ENCODE measurements around the gene TTC8.

Gene TTC8

DNA sequence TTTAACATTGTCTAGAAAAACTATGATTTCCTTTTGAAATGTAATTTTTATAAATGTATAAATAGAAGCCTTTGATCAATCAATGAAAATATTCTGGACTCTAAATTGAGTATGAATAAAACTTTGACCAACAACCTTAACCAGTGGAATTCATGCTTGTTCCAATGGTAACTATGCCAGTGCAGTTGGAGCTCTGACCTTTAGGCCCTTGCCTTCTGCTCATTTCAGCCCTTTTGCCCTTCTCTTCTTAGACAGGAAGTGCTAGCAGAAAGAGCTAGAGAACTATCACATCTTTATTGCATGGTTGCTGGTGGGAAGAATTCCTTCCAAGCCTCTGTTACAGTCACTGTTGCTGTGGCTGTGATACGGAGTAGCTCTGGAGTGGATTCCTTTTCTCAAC is 39.7 kb downstream of the TTC8 start:
- Histone ChIP-seq H3K27me3 (ENCODE audit: control insufficient read depth, insufficient read depth, low read length) (no peaks in the 10 kb centered on the region), H3K9ac (ENCODE audit: low read depth, low read length) (no peak overlapping the region), H3K36me3 (ENCODE audit: control insufficient read depth, insufficient read depth, low read length) (no peaks in the 10 kb centered on the region), H3K4me1 (ENCODE audit: control insufficient read depth, insufficient read depth, low read length) (no peaks in the 10 kb centered on the region), H3K27ac (ENCODE audit: low read depth, low read length) (no peak overlapping the region), H3K9me3 (ENCODE audit: control insufficient read depth, insufficient read depth, low read length) (no peaks in the 10 kb centered on the region), H3K4me3 (ENCODE audit: low read depth, low read length) (no peak overlapping the region)

DNA sequence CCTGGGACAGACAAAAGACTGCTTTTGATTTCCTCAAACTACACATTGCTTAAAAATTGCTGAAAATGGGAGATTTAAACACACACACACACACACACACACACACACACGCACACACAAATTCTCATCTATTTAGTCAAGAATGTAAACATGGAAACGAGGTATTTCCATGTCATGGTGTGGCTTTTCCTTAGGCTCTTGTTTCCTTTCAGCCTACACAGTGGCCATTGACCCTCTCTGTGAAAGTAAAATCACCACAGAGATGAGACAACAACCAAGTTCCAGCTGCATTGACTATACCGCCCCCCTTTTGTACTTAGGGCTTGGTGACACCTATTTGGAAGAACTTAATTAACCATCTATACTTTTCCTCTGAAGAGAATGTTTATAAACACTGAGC is 41.9 kb downstream of the TTC8 start:
- no peak overlapping the region for H3K27ac ChIP-seq (ENCODE audit: low read depth, low read length)
- H3K4me1 ChIP-seq (ENCODE audit: control insufficient read depth, insufficient read depth, low read length) = no peaks in the 10 kb centered on the region
- H3K4me3 ChIP-seq (ENCODE audit: low read depth, low read length) = no peak overlapping the region
- H3K36me3 ChIP-seq (ENCODE audit: control insufficient read depth, insufficient read depth, low read length) = peaks cover 6% of the 10 kb centered on the region; the same call in 1 of the 2 replicates
- no peaks in the 10 kb centered on the region for H3K27me3 ChIP-seq (ENCODE audit: control insufficient read depth, insufficient read depth, low read length)
- H3K9ac ChIP-seq (ENCODE audit: low read depth, low read length) = no peak overlapping the region
- no peaks in the 10 kb centered on the region for H3K9me3 ChIP-seq (ENCODE audit: control insufficient read depth, insufficient read depth, low read length)

DNA sequence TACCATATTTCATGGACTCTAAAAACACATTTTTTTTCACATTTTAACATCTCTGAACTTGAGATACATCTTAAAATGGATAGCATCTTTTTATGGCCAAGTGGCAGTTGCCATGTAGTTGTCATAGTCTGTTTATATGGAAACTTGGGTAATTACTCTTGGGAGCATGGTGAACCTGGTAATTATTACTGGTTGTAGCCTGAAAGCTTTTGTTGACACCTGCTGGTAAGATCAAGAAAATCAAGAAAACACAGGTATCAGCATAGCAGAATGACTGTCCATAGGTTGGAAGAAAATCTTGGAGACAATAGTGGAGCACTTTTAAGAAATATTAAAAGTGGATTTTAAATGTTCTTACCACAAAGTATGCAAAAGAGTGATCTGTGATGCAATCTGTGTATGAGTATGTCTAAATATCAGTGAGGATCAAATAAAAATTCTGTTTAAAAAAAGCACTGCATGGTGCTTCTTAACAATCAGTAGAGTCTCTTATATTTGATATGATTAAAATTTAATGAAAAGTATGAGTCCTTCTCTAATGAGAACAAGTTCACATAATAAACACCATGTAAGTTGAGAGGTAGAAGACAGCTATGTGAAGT is 44.2 kb downstream of the TTC8 start:
- no peaks in the 10 kb centered on the region for H3K27me3 ChIP-seq (ENCODE audit: control insufficient read depth, insufficient read depth, low read length)
- H3K9ac ChIP-seq (ENCODE audit: low read depth, low read length) = no peak overlapping the region
- no peak overlapping the region for H3K4me3 ChIP-seq (ENCODE audit: low read depth, low read length)
- peaks cover 18% of the 10 kb centered on the region for H3K36me3 ChIP-seq (ENCODE audit: control insufficient read depth, insufficient read depth, low read length)
- H3K9me3 ChIP-seq (ENCODE audit: control insufficient read depth, insufficient read depth, low read length) = no peaks in the 10 kb centered on the region
- no peaks in the 10 kb centered on the region for H3K4me1 ChIP-seq (ENCODE audit: control insufficient read depth, insufficient read depth, low read length)
- no peak overlapping the region for H3K27ac ChIP-seq (ENCODE audit: low read depth, low read length)

DNA sequence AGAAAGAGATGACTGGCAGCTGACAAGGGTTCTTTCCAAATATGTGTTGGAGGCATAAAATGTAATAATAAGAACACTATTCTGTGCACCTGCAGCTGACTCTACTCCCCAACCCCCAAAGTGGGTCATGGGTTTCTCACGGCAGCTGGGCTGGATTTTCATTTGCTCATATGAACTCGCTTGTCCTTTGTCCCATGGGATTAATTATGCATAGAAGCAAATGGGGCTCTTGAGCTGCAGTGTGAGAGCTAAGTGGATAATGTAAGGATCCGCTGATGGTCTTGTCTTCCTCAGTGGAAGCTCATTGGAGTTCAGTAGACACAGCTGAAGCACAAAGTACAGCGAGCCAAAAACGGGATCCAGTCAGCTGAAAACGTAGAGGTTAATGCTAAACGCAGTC is 46.3 kb downstream of the TTC8 start:
- H3K9me3 ChIP-seq (ENCODE audit: control insufficient read depth, insufficient read depth, low read length) = no peaks in the 10 kb centered on the region

DNA sequence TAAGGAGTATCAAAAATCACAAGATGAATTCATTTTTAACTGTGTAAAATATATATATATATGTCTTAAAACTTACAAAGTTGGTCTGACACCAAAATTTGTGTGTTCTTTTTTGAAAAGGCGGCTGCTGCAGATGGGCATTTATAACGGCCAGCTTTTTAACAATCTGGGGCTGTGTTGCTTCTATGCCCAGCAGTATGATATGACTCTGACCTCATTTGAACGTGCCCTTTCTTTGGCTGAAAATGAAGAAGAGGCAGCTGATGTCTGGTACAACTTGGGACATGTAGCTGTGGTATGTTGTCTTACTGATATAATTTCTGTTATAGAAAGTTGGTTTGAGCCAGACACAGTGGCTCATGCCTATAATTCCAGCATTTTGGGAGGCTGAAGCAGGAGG is 47.0 kb downstream of the TTC8 start:
- H3K4me1 ChIP-seq (ENCODE audit: control insufficient read depth, insufficient read depth, low read length) = no peaks in the 10 kb centered on the region
- H3K27ac ChIP-seq (ENCODE audit: low read depth, low read length) = no peak overlapping the region
- no peak overlapping the region for H3K4me3 ChIP-seq (ENCODE audit: low read depth, low read length)
- no peak overlapping the region for H3K9ac ChIP-seq (ENCODE audit: low read depth, low read length)
- H3K27me3 ChIP-seq (ENCODE audit: control insufficient read depth, insufficient read depth, low read length) = no peaks in the 10 kb centered on the region
- H3K36me3 ChIP-seq (ENCODE audit: control insufficient read depth, insufficient read depth, low read length) = peaks cover 18% of the 10 kb centered on the region
- H3K9me3 ChIP-seq (ENCODE audit: control insufficient read depth, insufficient read depth, low read length) = no peaks in the 10 kb centered on the region

More for the DNA sequence above, 46.3 kb downstream of the TTC8 start:
- Histone ChIP-seq H3K4me3 (ENCODE audit: low read depth, low read length) (no peak overlapping the region), H3K36me3 (ENCODE audit: control insufficient read depth, insufficient read depth, low read length) (peaks cover 18% of the 10 kb centered on the region), H3K9ac (ENCODE audit: low read depth, low read length) (no peak overlapping the region), H3K4me1 (ENCODE audit: control insufficient read depth, insufficient read depth, low read length) (no peaks in the 10 kb centered on the region), H3K27me3 (ENCODE audit: control insufficient read depth, insufficient read depth, low read length) (no peaks in the 10 kb centered on the region), H3K27ac (ENCODE audit: low read depth, low read length) (no peak overlapping the region)

DNA sequence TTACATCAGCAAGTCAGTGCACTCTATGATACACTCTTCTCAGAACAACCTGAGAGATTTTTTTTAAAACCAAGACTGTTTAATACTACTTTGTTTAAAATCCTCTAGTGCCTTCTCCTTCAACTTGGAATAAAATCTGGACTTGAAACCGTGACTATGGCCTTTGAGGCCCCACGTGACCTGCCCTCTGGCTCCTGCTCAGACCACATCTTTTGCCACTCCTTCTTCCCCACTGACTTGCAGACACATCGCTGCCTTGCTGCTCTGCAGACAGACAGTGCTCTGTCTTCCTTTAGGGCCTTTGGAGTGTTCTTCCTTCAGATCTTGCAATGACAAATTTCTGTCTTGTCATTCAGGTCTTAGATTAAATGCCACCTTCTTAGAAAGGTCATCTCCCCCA is 48.5 kb downstream of the TTC8 start:
- Histone ChIP-seq H3K9me3 (ENCODE audit: control insufficient read depth, insufficient read depth, low read length) (no peaks in the 10 kb centered on the region), H3K27me3 (ENCODE audit: control insufficient read depth, insufficient read depth, low read length) (no peaks in the 10 kb centered on the region), H3K9ac (ENCODE audit: low read depth, low read length) (no peak overlapping the region)

DNA sequence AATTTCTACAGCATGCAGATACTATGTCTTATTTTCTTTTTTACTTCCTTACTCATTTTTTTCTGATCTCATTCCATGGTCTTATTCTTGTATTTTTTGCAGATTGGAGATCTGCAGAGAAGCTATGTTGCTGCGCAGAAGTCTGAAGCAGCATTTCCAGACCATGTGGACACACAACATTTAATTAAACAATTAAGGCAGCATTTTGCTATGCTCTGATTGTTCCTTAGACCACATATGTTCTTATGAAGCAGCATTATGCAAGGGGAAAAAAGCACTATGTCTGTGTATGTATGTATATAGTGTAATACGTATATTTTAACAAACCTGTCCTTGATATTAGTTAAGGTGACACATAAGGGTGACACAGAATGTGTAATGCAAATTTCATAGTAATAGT is 52.7 kb downstream of the TTC8 start:
- Histone ChIP-seq H3K27me3 (ENCODE audit: control insufficient read depth, insufficient read depth, low read length) (no peaks in the 10 kb centered on the region), H3K9me3 (ENCODE audit: control insufficient read depth, insufficient read depth, low read length) (no peaks in the 10 kb centered on the region), H3K9ac (ENCODE audit: low read depth, low read length) (no peak overlapping the region), H3K27ac (ENCODE audit: low read depth, low read length) (no peak overlapping the region), H3K4me3 (ENCODE audit: low read depth, low read length) (no peak overlapping the region), H3K4me1 (ENCODE audit: control insufficient read depth, insufficient read depth, low read length) (no peaks in the 10 kb centered on the region), H3K36me3 (ENCODE audit: control insufficient read depth, insufficient read depth, low read length) (peaks cover 12% of the 10 kb centered on the region)

More for the DNA sequence above, 48.5 kb downstream of the TTC8 start:
- Histone ChIP-seq H3K27ac (ENCODE audit: low read depth, low read length) (no peak overlapping the region), H3K4me3 (ENCODE audit: low read depth, low read length) (no peak overlapping the region), H3K4me1 (ENCODE audit: control insufficient read depth, insufficient read depth, low read length) (no peaks in the 10 kb centered on the region), H3K36me3 (ENCODE audit: control insufficient read depth, insufficient read depth, low read length) (peaks cover 23% of the 10 kb centered on the region)

DNA sequence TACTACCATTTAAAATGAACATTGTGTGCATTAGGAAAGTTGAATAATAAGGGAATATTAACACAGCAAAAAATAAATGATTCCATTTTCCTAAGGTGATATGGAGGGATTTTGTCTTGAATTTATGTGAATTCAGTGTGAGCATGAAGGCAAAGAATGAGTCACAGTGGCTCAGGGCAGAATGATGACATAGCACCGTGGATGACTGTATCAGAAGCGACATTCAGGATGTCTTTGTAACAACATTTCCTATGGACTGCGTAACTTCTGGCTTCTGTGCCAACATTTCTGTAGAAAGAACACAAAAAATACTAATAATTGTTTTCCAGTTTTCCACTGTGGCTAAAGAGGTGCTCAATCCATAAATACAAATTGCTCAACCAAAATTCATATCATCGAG is 54.6 kb downstream of the TTC8 start:
- Histone ChIP-seq H3K4me3 (ENCODE audit: low read depth, low read length) (no peak overlapping the region), H3K9me3 (ENCODE audit: control insufficient read depth, insufficient read depth, low read length) (no peaks in the 10 kb centered on the region), H3K27ac (ENCODE audit: low read depth, low read length) (no peak overlapping the region), H3K4me1 (ENCODE audit: control insufficient read depth, insufficient read depth, low read length) (no peaks in the 10 kb centered on the region), H3K36me3 (ENCODE audit: control insufficient read depth, insufficient read depth, low read length) (peaks cover 5% of the 10 kb centered on the region), H3K27me3 (ENCODE audit: control insufficient read depth, insufficient read depth, low read length) (no peaks in the 10 kb centered on the region), H3K9ac (ENCODE audit: low read depth, low read length) (no peak overlapping the region)

DNA sequence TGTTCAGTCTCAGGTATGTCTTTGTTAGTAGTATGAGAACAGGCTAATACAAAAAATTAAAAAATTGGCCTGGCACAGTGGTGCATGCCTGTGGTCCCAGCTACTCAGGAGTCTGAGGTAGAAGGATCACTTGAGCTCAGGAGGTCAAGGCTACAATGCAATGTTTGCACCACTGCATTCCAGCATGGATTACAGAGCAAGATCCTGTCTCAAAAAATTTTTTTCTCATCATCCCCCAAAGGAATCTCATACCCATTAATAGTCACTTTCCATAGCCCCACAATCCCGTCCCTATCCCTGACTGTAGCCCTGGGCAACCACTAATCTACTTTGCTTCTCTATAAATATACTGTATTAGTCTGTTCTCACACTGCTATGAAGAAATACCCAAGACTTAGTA is 57.8 kb downstream of the TTC8 start:
- no peak overlapping the region for H3K9ac ChIP-seq (ENCODE audit: low read depth, low read length)
- no peaks in the 10 kb centered on the region for H3K27me3 ChIP-seq (ENCODE audit: control insufficient read depth, insufficient read depth, low read length)
- H3K9me3 ChIP-seq (ENCODE audit: control insufficient read depth, insufficient read depth, low read length) = no peaks in the 10 kb centered on the region
- peaks cover 3% of the 10 kb centered on the region for H3K36me3 ChIP-seq (ENCODE audit: control insufficient read depth, insufficient read depth, low read length)
- no peaks in the 10 kb centered on the region for H3K4me1 ChIP-seq (ENCODE audit: control insufficient read depth, insufficient read depth, low read length)
- H3K4me3 ChIP-seq (ENCODE audit: low read depth, low read length) = no peak overlapping the region
- no peak overlapping the region for H3K27ac ChIP-seq (ENCODE audit: low read depth, low read length)

DNA sequence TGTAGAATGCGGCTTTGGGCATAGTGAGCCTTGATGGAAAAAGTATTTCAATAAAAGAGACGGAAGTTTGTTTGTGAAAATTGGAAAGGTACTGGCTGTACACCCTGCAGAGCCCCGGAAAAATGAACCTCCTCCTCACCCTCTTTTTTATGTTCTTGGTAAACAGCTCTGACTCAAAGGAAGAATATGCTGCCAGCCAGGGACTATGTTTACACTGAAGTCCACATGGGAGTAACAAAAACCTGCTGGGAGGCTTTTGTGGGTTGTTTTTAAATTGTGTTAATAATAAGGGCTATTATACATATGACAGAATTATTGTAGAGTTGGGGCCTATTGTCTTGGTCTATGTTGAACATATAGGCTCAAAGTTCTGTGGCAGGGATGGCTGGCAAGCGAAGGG is 70.7 kb downstream of the TTC8 start:
- Histone ChIP-seq H3K27me3 (ENCODE audit: control insufficient read depth, insufficient read depth, low read length) (no peaks in the 10 kb centered on the region), H3K4me3 (ENCODE audit: low read depth, low read length) (no peak overlapping the region), H3K9ac (ENCODE audit: low read depth, low read length) (no peak overlapping the region), H3K4me1 (ENCODE audit: control insufficient read depth, insufficient read depth, low read length) (no peaks in the 10 kb centered on the region), H3K36me3 (ENCODE audit: control insufficient read depth, insufficient read depth, low read length) (no peaks in the 10 kb centered on the region), H3K9me3 (ENCODE audit: control insufficient read depth, insufficient read depth, low read length) (0 out of 2 replicates have a peak, but pooled peaks cover 6% of the 10 kb centered on the region), H3K27ac (ENCODE audit: low read depth, low read length) (no peak overlapping the region)

DNA sequence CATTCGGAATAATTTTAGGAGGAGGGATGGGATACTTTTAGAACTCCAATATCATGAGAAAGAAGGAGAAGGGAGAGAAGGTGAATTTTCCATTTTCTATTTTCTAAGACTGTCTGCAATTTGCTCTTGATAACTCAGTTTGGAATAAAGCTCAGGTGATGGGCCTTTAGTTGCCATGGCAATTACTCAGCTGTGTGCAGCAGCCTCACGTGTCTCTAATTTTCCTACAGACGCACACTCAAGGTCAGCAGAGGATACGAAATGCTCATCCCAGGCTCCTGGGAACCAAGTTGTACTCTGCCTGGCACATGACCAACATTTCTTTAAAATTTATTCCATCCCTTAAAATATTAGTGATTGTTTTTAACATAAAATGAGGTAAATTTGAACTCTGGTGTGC is 76.7 kb downstream of the TTC8 start:
- no peak overlapping the region for H3K27ac ChIP-seq (ENCODE audit: low read depth, low read length)
- no peak overlapping the region for H3K9ac ChIP-seq (ENCODE audit: low read depth, low read length)
- H3K9me3 ChIP-seq (ENCODE audit: control insufficient read depth, insufficient read depth, low read length) = 0 out of 2 replicates have a peak, but pooled peaks cover 6% of the 10 kb centered on the region
- no peaks in the 10 kb centered on the region for H3K27me3 ChIP-seq (ENCODE audit: control insufficient read depth, insufficient read depth, low read length)
- no peak overlapping the region for H3K4me3 ChIP-seq (ENCODE audit: low read depth, low read length)
- H3K4me1 ChIP-seq (ENCODE audit: control insufficient read depth, insufficient read depth, low read length) = no peaks in the 10 kb centered on the region
- H3K36me3 ChIP-seq (ENCODE audit: control insufficient read depth, insufficient read depth, low read length) = no peaks in the 10 kb centered on the region
